GM18951 (cell line): ENCODE results near the gene VPS51.
A peak's percentile ranks its signal among the peaks of the same experiment; 100 is the strongest.
"Not testable (repeated sequence)": the region's sequence is repeated elsewhere in the genome, so short reads cannot be mapped to it uniquely, and the experiment has no call there.

Experiments used
- POLR2A ChIP-seq: IDR thresholded peaks from 4 replicates; pipeline ENCODE4 v1.6.1; 2011; ENCODE audit warnings: mild to moderate bottlenecking; ENCODE audit not compliant: insufficient read length, insufficient read depth; ENCODE audit errors: extremely low read depth
- in situ Hi-C: fragments of 300-500 bp; cut with MboI; formaldehyde crosslinking; loops from one replicate; pipeline ENCODE4 v1.12.0; 2022; ENCODE audit warnings: low sequenced_read_pairs, mixed read lengths, inconsistent platforms; ENCODE audit not compliant: unreplicated experiment

The VPS51 gene

GRCh38 chr11:65113361-65113756 is 17.3 kb downstream of the VPS51 start:
- TF ChIP-seq POLR2A, result no peak
- in situ Hi-C loops, result no loop called here

GRCh38 chr11:65113839-65114238 is 17.8 kb downstream of the VPS51 start:
- in situ Hi-C loops, result no loop called here
- no peak for TF ChIP-seq POLR2A

GRCh38 chr11:65114538-65115171 is 18.6 kb downstream of the VPS51 start:
- no peak for TF ChIP-seq POLR2A
- in situ Hi-C loops, result no loop called here

- in situ Hi-C loops, result no loop called here
- TF ChIP-seq POLR2A, result no peak
These were observed 19.5 kb downstream of the VPS51 start for GRCh38 chr11:65115361-65116082.

GRCh38 chr11:65116370-65117205 is 20.6 kb downstream of the VPS51 start:
- in situ Hi-C loops, result no loop called here
- TF ChIP-seq POLR2A, result no peak

GRCh38 chr11:65117206-65118096 is 21.4 kb downstream of the VPS51 start, which contains the start of gene ZNHIT2:
Gene ZNHIT2, minus strand, starts transcription at chr11:65117701. Its CDS starts 48 bp downstream, at chr11:65117653.
- peak; percentile 73 for TF ChIP-seq POLR2A
- in situ Hi-C loops, result no loop called here

- in situ Hi-C loops, result no loop called here
- no peak for TF ChIP-seq POLR2A
These were observed 22.3 kb downstream of the VPS51 start for GRCh38 chr11:65118097-65118837.

- in situ Hi-C loops, result not testable (repeated sequence)
These were observed 23.1 kb downstream of the VPS51 start for GRCh38 chr11:65118891-65119669.

GRCh38 chr11:65119670-65119995 is 23.6 kb downstream of the VPS51 start:
- in situ Hi-C loops, result no loop called here
- no peak for TF ChIP-seq POLR2A

GRCh38 chr11:65120831-65121230 is 24.8 kb downstream of the VPS51 start:
- TF ChIP-seq POLR2A, result no peak
- in situ Hi-C loops, result no loop called here

- TF ChIP-seq POLR2A, result no peak
- in situ Hi-C loops, result no loop called here
These were observed 25.4 kb downstream of the VPS51 start for GRCh38 chr11:65121447-65121864.
